Measurements from ENCODE around the gene SHROOM3.

The SHROOM3 gene

DNA sequence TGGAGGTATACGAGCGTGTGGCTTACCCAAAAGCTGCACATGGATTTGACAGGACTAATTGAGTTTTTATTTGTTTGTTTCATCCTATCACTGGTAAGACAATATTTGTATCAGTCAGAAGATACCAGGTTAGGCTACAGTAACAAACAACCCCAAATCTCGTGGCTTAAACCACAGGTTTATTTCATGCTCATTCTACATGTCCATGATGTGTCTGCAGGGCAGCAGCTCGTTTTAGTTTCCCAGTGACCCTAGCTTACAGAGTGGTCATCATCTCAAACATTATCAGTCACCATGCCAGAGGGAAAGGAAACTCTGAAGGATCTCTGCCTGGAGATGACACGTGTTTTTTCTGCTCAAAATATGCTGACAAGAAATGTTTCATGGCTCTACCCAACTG lies 108.3 kb downstream of the SHROOM3 start:
- DNase-seq (ENCODE audit: low spot score) = no peak

DNA sequence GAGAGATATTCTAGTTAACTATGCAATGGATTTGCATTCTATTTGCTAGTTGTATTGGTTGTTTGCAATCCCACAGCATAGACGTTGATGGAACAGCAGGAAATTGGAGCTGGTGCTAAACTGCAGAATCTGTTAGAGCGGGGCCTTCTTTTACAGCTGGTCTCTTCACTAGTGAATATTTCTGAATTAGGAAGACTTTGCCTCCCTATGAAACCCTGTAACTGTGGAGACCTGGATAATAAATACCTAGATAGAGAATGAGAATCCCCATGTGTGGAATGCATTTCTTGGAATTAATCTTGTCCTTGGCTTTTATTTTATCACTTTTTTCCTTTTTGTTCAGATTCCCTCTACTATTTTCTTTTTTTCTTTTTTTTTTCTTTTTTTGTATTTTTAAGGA lies 109.7 kb downstream of the SHROOM3 start:
- DNase-seq (ENCODE audit: low spot score) = no peak

DNA sequence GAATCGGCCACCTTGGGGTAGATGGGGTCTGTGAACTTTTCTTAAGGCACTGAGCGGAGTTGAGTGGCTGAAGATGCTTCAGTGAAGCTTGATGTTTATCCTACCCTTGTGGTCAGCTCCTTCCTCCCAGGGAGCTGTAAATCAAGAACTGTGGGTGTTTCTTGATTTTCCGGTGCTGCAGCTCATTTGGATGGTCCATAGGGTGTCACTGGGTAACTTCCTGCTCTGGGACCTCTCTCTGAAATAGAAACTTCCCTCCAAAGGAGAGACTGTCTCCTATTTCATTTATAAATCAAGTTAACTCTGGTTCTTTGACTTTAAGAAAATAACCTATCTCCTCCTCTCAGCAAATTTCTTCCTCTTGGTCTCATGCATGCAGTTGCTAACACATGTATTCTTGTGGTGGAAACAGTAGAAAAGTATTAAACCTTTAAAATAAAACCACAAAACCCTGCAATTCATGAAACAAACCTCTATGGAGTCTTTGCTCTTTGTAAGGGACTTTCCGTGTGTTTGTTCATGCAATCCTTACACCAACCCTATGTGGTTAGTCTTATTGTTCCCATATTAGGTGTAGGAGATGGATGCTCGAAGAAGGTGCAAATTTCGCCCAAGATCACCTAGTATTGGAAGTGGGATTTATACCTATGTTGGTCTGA lies 110.3 kb downstream of the SHROOM3 start:
- no peak for DNase-seq (ENCODE audit: low spot score)

- DNase-seq (ENCODE audit: low spot score) = no peak
Measured at GRCh38 chr4:76546327-76546726, 111.3 kb downstream of the SHROOM3 start.

DNA sequence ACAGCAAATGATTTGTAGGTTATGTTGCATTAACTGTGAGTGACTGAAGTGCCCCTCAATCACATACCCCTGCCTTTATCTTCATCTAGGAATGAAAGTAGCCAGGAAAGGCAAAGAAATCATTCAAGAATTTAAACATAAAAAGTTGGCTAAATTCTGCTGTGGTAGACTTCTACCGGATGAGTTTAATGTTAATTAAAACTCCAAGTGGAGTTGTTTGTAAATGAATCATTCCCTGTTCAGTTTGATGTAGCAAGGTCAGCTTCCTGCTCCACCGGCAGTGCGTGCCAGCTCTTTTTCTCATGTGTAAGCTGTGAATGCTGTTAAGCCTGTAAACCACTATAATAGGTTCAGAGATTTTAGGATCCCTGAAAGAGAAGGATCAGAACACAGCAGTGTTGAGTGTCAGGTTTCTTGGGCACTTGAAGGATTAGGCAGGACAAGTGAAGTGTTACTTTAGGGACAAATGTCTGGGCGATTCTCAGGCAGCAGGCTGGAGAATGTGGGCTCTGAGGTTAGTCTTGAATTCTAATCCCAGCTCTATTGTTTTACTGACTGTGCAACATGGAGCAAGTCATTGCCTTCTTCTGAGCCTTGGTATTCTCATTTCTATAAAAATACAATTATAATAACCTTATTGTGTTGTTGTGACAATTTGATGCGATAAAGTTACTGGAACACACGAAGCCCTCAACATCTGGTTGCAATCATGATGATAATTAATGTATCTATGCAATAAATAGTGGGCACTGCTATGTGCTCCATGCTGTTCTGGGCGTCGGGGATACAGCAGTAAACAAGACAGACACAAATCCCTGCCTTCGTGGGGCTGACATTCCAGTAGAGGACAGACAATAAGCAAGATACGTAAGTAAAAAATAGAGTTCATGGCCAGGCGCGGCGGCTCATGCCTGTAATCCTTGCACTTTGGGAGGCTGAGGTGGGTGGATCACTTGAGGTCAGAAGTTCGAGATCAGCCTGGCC lies 112.0 kb downstream of the SHROOM3 start:
- no peak for DNase-seq (ENCODE audit: low spot score)

DNA sequence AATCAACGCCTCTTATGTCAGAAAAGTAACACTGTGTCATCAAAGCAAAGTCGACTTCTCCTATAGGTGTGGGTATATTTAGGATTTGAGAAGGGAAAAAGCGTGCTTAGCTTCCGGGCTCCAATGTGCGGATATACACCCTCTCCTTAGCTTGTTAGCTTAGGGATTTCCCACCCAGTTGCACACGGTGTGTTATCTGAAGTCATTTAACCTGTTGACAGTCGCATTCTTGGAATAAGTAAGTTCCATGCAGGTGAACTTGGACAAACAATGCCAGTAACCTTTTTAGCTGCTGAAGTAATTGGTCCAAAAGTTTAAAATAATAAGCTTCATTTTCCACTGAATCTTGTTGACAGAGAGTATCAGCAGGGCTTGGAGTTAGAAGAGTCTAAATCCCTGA lies 113.7 kb downstream of the SHROOM3 start:
- DNase-seq (ENCODE audit: low spot score) = no peak

GRCh38 chr4:76549765-76550164 lies 114.7 kb downstream of the SHROOM3 start:
- no peak for DNase-seq (ENCODE audit: low spot score)

GRCh38 chr4:76550966-76551780 lies 116.1 kb downstream of the SHROOM3 start:
- no peak for DNase-seq (ENCODE audit: low spot score)

DNA sequence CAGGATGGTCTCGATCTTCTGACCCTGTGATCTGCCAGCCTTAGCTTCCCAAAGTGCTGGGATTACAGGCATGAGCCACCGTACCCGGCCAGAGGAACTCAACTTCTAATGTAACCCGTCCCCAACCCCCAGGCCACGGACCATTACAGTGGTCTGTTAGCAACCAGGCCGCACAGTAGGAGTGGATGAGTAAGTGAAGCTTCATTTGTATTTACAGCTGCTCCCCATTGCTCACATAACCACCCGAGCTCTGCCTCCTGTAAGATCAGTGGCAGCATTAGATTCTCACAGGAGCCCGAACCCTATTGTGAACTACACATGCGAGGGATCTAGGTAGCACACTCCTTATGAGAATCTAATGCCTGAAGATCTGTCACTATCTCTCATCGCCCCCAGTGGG lies 119.6 kb downstream of the SHROOM3 start:
- no peak for DNase-seq (ENCODE audit: low spot score)

- no peak for DNase-seq (ENCODE audit: low spot score)
Measured at GRCh38 chr4:76556452-76556851, 121.4 kb downstream of the SHROOM3 start.

DNA sequence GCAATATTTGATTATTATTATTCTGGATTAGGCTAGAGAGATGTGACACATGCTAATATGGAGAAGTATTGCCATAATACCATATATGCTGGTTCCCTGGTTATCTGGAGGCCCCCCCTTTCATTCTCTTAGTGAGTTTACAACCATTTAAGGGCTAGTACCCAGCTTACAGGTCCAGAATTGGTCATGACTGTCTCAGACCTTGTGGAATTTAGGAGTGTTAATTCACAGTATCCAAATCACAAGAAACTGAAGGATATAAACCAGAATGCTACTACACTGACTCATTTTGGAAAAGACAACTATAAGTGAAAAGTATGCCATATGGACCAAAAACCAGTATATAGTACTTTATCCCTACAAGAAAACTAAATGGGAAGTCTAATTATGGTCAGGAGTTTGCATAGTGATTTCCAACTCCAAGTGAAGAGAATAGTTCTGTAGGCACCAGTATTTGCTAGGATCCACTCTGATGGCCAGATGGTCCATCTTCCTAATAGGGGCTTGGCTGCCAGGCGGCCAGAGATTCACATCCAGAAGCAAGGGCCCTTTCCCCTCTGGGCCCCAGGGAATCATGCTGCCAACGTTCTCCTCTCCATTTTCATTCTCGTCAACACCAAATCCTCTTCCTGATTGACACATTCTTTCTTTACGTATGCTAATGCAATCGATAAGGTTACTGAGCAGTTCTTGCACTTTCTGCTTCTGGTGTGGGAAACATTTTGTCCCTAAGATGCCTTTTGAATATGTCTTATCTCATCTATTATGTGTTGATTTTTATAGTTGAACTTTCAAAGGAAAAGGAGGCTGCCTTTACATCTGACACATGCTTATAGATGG lies 123.6 kb downstream of the SHROOM3 start:
- DNase-seq (ENCODE audit: low spot score) = no peak

DNA sequence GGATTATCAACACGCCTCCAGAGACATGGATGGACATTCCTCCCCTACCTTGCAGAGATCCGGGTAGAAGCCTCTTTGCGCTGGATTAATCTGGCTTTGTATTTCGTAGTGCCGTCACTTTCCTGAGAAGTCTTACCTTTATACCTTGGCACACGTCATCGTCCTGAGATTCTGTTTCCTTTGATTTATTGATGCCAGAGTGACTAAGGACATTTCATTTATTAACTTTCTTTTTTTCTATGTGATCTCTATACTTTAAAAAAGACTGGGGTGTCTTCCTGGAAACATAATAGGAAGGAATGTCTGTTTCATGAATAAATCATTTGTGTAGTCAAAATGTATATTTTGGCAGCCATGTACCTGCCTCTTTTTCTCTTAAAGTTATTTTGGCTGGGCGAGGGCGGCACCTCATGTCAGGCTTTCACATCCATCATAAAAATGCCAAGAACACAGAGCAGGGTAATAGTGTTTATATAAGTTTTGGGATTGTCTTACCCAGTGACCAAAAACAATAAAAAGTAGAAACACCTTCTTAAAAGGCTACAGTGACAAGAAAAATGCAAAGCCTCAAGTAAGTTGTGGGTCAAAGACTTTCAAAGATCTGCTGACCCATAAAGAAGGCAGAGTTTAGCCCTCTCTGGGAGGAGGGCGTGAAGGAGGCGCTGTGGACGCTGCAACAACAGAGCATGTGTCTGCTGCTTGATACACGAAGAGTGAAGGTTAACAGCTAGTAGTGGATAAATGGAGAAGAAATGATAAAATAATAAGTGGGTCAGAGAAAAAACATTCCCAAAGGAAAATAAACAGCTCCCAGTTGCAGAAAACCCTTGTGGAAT lies 124.4 kb downstream of the SHROOM3 start:
- no peak for DNase-seq (ENCODE audit: low spot score)

- no peak for DNase-seq (ENCODE audit: low spot score)
Measured at GRCh38 chr4:76562161-76562560, 127.1 kb downstream of the SHROOM3 start.

- DNase-seq (ENCODE audit: low spot score) = no peak
Measured at GRCh38 chr4:76562836-76563453, 127.9 kb downstream of the SHROOM3 start.

GRCh38 chr4:76563454-76564122 lies 128.6 kb downstream of the SHROOM3 start:
- DNase-seq (ENCODE audit: low spot score) = peak; percentile 3

DNA sequence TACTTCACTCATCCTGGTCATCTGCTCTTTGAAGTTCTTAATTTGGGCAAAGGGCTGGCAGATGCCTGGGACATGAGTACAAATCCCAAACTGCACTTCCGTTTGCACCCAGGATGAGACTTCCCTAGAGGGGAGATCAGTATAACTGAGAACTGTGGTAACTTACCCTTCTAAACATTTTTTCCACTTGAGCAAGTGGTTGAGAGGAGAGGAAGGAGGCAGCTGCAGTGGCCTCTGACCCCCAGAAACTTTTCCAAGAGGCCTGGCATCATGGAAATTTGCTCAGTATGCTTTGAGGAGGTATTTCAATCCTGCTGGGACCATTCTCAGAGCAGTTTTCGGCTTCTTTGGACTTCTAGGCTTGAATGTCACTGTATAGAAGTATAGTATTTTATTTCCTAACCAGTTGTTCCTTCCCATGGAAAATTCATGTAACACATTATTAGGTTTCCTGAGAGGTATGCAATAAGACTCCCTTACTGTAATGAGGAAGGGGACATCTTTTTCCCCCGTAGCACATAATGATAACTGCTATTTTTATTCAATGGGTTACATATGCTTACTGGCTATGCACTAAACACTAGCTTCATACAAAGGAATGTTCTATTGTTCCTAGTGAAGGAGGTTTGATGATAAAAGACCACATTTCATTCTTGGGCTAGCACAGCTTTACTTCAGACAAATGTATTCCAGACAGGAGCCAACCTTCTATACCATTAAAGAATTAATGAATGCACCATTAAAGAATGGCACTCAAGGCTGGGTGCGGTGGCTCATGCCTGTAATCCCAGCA lies 129.3 kb downstream of the SHROOM3 start:
- DNase-seq (ENCODE audit: low spot score) = no peak

GRCh38 chr4:76568262-76568661 lies 133.2 kb downstream of the SHROOM3 start:
- DNase-seq (ENCODE audit: low spot score) = no peak

GRCh38 chr4:76569225-76569624 lies 134.2 kb downstream of the SHROOM3 start:
- DNase-seq (ENCODE audit: low spot score) = no peak

DNA sequence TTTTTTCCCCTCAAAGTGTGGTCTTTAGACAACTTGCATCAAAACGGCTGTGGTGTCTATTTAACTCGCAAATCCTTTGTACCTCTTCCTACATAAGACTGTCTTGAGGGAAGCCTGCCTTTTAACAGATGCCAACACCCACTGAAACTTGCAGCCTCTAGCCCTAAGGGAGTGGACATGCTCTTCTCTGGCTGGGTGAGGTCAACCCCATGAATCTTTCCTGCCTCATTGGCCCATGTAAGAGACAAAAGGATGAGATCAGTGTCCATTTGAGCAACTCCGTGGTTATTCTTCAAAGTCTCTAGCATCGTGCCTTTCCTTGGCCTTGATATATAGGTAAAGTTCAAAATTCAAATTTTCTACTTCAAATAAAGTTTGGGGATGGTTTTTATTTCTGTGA lies 134.7 kb downstream of the SHROOM3 start:
- DNase-seq (ENCODE audit: low spot score) = no peak

All from activated CD4-positive, alpha-beta T cell treated with anti-CD3 and anti-CD28 coated beads, Interleukin-2, Interleukin-4, amounts not matched to agents 100 ng/mL and 50 ng/mL, durations not matched to agents 16 hours and 8 hours (primary cell).